HG02610 (cell line): ENCODE data around the gene FTO.

Source experiments
- ATAC-seq: cut with Tn5 transposase; IDR thresholded peaks from one replicate; pipeline ENCODE4 v1.9.1; 2021; ENCODE audit warnings: mild to moderate bottlenecking, moderate library complexity; ENCODE audit not compliant: unreplicated experiment

FTO gene

GRCh38 chr16:53986793-53987192 is 282.8 kb downstream of the FTO start:
- no peak for ATAC-seq

DNA sequence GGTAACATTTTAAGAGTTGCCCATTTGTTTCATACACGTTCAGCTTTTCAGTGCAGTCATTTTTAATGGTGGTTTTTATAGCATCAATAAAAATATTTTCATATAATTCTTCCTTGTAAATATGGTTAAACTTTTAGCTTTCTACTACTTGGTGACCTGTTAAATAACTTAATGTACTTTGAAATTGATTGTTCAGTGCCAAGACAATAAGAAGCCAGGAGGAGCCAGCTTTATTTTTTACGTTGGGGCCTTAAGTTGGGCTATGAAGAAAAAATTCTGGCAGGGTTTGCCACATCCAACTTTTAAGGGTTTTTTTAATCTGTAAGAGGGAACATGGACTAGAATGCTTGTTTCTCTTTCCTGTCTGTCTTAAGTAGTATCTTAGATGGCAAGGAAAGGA is 284.2 kb downstream of the FTO start:
- no peak for ATAC-seq

DNA sequence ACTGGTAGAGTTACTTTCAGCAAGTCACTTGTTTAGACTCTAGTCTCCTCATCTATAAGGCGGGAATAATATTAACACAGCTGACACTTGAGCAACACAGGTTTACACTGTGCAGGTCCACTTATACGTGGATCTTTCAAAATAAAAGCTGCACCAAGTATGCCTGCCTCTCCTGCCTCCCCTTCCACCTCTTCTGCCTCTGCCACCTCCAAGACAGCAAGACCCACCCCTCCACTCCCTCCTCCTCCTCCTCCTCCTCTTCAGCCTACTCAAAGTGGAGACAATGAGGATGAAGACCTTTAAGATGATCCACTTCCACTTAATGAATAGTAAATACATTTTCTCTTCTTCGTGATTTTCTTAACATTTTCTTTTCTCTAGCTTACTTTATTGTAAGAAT is 285.6 kb downstream of the FTO start:
- no peak for ATAC-seq

- no peak for ATAC-seq
Measured at GRCh38 chr16:53991754-53992378, 287.9 kb downstream of the FTO start.

DNA sequence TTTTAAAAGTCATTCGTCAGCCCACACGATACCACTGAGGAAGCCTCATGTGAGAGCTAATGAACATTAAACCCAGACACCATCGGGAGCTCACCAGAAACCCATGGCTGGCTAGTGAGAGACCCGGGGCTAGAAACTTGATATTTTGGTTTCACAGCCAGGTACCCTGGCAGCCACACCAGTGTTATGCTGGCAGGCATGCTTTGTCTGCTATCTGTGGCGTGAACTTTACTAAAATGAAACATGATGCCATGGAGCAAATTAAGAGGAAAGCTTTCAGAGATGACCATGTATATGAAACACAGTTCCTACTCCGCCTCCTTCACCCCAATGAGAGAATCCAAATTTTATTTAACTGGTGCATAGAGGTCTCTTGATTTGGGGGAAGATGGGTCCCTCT is 291.4 kb downstream of the FTO start:
- ATAC-seq = no peak

DNA sequence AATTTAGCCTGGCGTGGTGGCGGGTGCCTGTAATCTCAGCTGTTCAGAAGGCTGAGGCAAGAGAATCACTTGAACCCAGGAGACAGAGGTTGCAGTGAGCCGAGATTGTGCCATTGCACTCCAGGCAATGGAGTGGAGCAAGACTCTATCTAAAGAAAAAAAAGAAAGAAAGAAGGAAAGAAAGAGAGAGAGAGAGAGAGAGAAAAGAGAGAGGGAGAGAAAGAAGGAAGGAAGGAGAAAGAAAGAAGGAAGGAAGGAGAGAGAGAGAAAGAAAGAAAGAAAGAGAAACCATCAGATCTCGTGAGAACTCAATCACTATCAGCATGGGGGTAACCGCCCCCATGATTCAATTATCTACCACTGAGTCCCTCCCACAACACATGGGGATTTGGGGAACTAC is 293.0 kb downstream of the FTO start:
- no peak for ATAC-seq

GRCh38 chr16:53998024-53998810 is 294.3 kb downstream of the FTO start:
- ATAC-seq = no peak

DNA sequence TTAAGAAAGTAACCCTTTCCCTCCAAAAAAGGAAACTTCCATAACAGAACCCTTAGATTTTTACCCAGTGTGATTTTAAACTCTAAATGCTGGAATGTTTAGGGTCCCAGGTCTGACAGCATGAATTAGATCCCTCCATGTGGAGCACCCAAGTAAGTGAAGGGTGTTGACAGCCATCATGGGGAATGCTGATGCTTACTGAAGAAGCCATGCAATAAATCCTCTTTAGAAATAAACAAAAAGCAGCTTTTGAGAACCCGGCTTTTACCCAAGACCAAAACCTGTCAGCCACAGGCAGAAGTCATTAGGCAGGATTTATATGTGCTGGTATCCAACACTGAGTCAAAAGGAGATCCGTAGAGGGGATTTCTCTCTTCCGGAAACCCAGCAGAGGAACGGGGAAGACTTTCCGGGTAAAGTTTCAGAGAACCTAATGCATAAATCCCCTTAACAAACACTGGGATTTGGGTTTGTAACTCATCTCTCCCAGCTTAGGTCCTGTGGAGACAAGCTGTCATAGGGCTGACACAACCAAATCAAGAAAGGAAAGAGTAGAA is 295.1 kb downstream of the FTO start:
- ATAC-seq = no peak

DNA sequence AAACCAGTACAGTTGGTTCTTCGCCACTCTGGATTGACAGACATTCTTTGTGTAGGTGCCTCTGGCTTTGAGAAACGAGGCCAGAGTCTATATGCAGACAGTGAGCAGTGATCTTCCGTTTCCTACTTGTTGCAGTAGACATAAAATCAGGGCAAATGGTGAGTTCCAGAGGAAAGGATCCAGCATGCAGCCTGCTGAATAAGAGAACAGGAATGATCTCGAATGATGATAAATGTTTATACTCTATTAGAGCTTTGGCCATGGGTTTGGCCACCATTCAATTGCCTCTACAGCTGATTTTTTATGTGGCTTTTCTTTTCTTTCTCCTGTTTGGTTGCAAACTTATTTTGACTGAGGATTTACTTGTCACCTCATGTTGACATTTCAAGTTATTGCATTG is 295.9 kb downstream of the FTO start:
- no peak for ATAC-seq

DNA sequence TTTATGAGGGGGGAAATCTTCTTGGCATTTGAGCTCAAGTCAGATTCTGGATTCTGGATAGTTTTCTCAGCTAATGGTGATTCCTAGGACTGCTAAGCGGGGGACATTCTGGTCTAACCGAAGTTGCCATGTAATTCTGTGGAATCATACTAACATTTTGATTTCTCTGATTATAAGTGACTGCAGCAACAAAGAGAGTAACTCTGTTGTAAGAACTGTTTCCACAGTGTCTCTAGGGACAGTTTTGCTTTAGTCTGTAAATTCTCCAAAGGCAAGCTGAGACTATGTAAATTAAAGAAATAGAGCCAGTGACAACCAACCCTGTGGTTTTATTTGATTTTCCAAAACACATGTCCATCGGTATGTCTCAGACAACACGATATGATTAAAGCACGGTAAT is 296.4 kb downstream of the FTO start:
- no peak for ATAC-seq

DNA sequence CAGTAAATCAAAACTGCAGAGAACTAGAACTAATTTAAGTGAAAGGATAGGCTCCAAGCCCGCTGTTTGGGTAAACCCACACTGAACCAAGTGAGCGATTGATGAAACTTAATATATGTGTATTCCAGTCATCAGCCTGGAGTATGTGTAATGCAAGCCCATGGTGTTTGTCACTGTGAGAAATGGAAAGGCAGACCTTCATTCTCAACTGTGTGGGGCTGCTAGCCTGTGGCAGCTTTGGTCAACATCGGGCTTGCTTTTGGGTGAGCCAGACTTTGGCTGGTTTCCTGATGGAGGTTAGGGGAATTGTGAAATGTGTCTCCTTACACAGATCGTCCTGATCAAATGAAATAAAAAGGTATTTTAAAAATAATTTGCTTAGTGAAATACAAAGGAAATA is 302.7 kb downstream of the FTO start:
- ATAC-seq = no peak

GRCh38 chr16:54007504-54007903 is 303.5 kb downstream of the FTO start:
- ATAC-seq = no peak

DNA sequence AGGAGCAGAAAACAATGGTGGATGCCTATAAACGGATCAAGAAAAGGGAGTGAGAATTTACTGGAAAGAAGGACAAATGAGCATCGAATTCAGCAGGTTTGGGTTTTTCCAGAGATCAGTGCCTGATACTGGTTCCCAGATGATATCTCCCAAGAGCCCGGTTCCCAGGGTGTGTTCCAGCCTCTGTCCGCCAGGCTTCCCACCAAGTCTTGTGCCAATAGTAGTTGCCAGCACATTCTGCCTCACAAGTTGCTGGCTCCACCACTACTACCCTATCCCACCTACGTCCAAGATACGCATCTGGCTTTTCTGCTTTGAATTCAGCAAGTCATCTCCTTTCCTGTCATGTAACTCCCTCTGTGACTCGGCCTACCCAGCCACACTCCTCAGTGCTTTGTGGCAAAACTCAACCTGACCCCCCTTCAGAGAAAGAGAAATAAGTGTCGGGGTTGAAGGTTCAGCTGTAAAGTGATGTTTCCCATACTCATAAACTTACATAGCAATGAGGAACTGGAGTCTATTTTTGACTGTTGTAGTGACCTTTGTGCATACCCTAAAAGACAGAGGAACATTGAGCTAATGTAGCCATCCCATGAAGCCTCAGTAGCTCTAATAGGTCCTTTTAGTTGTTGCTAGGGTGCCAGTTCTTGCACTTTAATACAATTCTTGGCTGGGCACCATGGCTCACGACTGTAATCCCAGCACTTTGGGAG is 305.7 kb downstream of the FTO start:
- no peak for ATAC-seq

GRCh38 chr16:54015147-54015546 is 311.2 kb downstream of the FTO start:
- no peak for ATAC-seq

- ATAC-seq = no peak
Measured at GRCh38 chr16:54022362-54022761, 318.4 kb downstream of the FTO start.

DNA sequence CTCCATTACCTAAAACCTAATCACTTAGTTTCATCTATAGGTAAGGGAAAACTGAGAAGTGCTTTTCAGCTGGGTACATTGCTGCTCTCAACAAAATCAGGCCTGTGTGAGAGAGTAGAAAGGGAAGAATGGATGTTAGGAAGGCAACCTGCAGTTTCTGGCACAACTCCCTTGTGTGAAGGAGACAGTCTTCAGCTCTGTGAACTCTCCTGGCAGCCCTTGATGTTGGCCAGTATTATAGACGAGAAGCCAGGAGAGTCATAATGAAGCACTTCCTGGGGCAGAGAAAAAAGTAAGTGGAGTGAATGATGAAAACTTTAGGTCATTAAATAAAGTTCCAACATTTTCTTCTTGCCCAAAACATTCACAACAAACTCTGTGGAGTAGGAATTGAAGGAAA is 322.5 kb downstream of the FTO start:
- ATAC-seq = no peak

- no peak for ATAC-seq
Measured at GRCh38 chr16:54027062-54027461, 323.1 kb downstream of the FTO start.

DNA sequence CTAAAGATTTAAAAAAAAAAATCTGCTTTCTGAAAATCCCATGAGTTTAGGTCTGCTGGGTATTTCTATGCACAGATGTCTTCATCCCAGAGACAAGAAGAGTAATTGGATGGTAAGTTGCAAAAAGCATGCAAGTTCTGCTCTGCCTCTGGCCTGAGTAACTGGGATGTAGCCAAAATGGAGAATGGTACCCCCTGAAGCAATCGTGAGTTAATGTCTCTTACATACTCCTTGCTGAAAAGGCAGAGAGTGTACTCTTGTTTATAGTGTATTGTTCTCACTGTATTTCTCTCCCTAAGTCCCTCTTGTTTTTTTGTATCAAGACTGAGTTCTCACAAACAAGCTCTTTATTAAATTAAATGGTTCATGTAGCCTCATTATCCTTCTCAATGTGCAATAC is 323.6 kb downstream of the FTO start:
- ATAC-seq = no peak

- ATAC-seq = no peak
Measured at GRCh38 chr16:54027995-54028394, 324.0 kb downstream of the FTO start.

DNA sequence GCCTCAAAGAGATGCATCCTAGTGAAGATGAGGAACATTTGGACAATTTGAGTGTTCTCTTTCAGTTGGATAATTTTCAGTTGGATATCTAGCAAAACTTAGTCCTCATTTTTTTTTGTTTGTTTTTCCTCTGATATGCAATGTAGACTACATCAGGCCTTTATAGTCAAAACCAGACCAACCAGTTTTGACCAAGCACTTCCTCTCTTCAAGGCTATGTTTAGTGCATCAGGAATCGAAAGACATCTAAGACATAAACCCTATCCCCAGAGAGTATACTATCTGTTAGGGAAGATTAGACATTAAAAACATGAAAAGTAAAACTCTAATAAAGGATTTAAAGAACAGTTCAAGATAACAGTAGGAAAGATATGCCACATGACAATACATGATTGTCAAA is 326.5 kb downstream of the FTO start:
- ATAC-seq = no peak

DNA sequence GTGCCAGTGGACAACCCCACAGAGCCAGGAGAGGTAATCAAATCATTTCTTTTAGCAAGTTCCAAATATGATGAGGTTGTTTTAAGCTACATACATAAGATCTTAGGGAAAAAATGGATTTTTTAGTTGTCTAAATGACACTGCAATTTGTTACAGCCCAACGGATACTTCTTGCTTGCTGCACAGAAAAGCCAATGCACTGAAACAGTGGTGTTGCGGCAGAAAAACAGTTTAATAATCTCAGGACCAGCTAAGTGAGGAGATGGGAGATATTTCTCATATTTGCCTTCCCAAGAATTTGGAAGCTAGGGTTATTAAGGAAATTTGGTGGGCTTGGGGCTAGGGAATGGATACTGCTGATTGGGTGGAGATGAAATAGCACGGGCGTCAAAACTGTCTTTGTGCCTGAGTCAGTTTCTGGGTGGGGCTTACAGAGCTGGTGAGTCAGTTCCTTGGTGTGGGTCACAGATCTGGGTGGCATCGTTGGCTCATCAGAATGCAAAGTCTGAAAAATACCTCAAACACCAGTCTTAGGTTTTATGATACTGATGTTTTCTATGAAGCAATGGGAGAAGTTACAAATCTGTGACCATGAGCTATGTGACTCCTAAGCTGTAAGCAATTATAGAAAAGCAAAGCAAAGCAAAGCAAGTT is 327.3 kb downstream of the FTO start:
- no peak for ATAC-seq
